ENCODE measurements around the gene CDH13.

DNA sequence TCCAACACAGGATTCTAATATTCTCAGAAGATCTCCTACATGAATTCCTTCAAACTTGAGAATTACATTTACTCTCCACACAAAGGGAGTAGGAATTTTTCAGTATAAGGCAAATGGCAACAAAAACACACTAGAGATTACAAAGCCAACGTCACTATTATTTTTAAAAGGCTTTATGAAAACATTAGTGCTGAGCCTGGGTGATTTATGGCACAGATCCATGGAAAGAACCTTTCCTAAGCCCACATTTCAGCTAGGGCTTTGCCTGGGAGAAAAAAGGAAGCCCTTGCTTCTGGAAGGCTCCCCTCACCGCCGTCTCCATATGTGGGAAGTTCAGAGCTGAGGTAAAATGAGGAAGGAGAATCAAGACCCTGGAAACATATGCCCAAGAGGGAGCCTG lies 681.6 kb downstream of the CDH13 start:
- TF ChIP-seq EZH2phosphoT487 (IDR thresholded peaks at IDR 0.05; ENCODE audit: low read depth) = no peak
- TF ChIP-seq, protein P1, sequence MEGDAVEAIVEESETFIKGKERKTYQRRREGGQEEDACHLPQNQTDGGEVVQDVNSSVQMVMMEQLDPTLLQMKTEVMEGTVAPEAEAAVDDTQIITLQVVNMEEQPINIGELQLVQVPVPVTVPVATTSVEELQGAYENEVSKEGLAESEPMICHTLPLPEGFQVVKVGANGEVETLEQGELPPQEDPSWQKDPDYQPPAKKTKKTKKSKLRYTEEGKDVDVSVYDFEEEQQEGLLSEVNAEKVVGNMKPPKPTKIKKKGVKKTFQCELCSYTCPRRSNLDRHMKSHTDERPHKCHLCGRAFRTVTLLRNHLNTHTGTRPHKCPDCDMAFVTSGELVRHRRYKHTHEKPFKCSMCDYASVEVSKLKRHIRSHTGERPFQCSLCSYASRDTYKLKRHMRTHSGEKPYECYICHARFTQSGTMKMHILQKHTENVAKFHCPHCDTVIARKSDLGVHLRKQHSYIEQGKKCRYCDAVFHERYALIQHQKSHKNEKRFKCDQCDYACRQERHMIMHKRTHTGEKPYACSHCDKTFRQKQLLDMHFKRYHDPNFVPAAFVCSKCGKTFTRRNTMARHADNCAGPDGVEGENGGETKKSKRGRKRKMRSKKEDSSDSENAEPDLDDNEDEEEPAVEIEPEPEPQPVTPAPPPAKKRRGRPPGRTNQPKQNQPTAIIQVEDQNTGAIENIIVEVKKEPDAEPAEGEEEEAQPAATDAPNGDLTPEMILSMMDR (IDR thresholded peaks at IDR 0.05; ENCODE audit: low read depth, low read length) = no peak

All from OCI-LY3 (cell line).